IMR-90 (cell line): ENCODE data around the gene RNF130. TPM values are rescaled to one million over a fixed set of nuclear protein-coding genes. Genes with fewer than 3 reads are reported as not detected.
"Not testable (repeated sequence)": the region's sequence is repeated elsewhere in the genome, so short reads cannot be mapped to it uniquely, and the experiment has no call there.

Experiments used
- ATAC-seq: fragments of 200-7000 bp; cut with Tn5 transposase; 2 replicates; pipeline ENCODE4 v1.9.1; 2020; ENCODE audit warnings: low read depth, mild to moderate bottlenecking, moderate library complexity
- BruUV-seq: library from RNA; stranded (reverse); fragments of 400-500 nt; replicated peaks from 2 replicates; lab custom pipeline; 2021; lab: Mats Ljungman, UMichigan
- CTCF ChIA-PET: fragments of 300-600 bp; formaldehyde crosslinking; extraction: SDS; loops from one replicate; lab custom pipeline; 2021; ENCODE audit warnings: antibody characterized with exemption; lab: Yijun Ruan, JAX
- POLR2A ChIA-PET: fragments of 300-600 bp; sonication (Branson Sonifier 250); formaldehyde crosslinking; loops from one replicate; lab custom pipeline; 2022; ENCODE audit warnings: antibody characterized with exemption; ENCODE audit not compliant: unreplicated experiment; lab: Charles Lee
- DNase-seq: peaks from one replicate; pipeline ENCODE4 v3.0.0; 2013
- H2AFZ ChIP-seq: replicated peaks from 2 replicates; pipeline ENCODE3; 2013; ENCODE audit warnings: low read length, mild to moderate bottlenecking; ENCODE audit not compliant: poor library complexity
- H2AK5ac ChIP-seq: 2 replicates; pipeline ENCODE4 v1.6.1; 2013; ENCODE audit warnings: low read depth, low read length, inconsistent platforms
- H2AK9ac ChIP-seq: replicated peaks from 2 replicates; pipeline ENCODE3; 2013; ENCODE audit warnings: mild to moderate bottlenecking, low read depth, low read length, moderate library complexity; ENCODE audit not compliant: poor library complexity
- H2BK120ac ChIP-seq: 2 replicates; pipeline ENCODE4 v1.6.1; 2013; ENCODE audit warnings: low read depth, low read length, inconsistent platforms
- H2BK15ac ChIP-seq: 3 replicates; pipeline ENCODE4 v1.6.1; 2013; ENCODE audit warnings: low read depth, low read length, inconsistent platforms
- H2BK20ac ChIP-seq: 2 replicates; pipeline ENCODE4 v1.6.1; 2013; ENCODE audit warnings: low read depth, mild to moderate bottlenecking, inconsistent platforms, low read length, moderate library complexity
- H2BK5ac ChIP-seq: 2 replicates; pipeline ENCODE4 v1.6.1; 2013; ENCODE audit warnings: mild to moderate bottlenecking, low read depth, low read length, inconsistent platforms; ENCODE audit not compliant: poor library complexity, severe bottlenecking
- H3K14ac ChIP-seq: replicated peaks from 2 replicates; pipeline ENCODE4 v1.6.1; 2013; ENCODE audit warnings: low read depth, low read length, inconsistent platforms
- H3K18ac ChIP-seq: 2 replicates; pipeline ENCODE4 v1.6.1; 2013; ENCODE audit warnings: low read depth, low read length, control low read depth
- H3K23ac ChIP-seq: 2 replicates; pipeline ENCODE4 v1.6.1; 2013; ENCODE audit warnings: low read depth, low read length, inconsistent platforms
- H3K27ac ChIP-seq: 2 replicates; pipeline ENCODE4 v1.5.1; 2013; ENCODE audit warnings: mild to moderate bottlenecking, control low read depth, low read length; ENCODE audit not compliant: insufficient read depth
- H3K27me3 ChIP-seq: 2 replicates; pipeline ENCODE4 v1.6.1; 2013; ENCODE audit warnings: low read length; ENCODE audit not compliant: control insufficient read depth, insufficient read depth
- H3K36me3 ChIP-seq: 2 replicates; pipeline ENCODE4 v1.6.1; 2013; ENCODE audit warnings: low read length, mixed read lengths; ENCODE audit not compliant: control insufficient read depth, insufficient read depth
- H3K4ac ChIP-seq: 2 replicates; pipeline ENCODE4 v1.6.1; 2013; ENCODE audit warnings: low read depth, low read length, inconsistent platforms
- H3K4me1 ChIP-seq: 2 replicates; pipeline ENCODE4 v1.6.1; 2013; ENCODE audit warnings: low read length, mixed read lengths; ENCODE audit not compliant: control insufficient read depth, insufficient read depth
- H3K4me2 ChIP-seq: 2 replicates; pipeline ENCODE4 v1.6.1; 2013; ENCODE audit warnings: low read depth, mild to moderate bottlenecking, control low read depth, low read length, moderate library complexity
- H3K4me3 ChIP-seq: 2 replicates; pipeline ENCODE4 v1.5.1; 2013; ENCODE audit warnings: low read depth, mild to moderate bottlenecking, control low read depth, low read length, moderate library complexity; ENCODE audit not compliant: insufficient read depth
- H3K56ac ChIP-seq: 2 replicates; pipeline ENCODE4 v1.6.1; 2013; ENCODE audit warnings: low read length, inconsistent platforms; ENCODE audit not compliant: insufficient read depth; ENCODE audit errors: extremely low read depth
- H3K79me1 ChIP-seq, 2 experiments: 2 replicates each; pipeline ENCODE4 v1.6.1; 2013; ENCODE audit warnings: low read length in 2 of 2, inconsistent platforms in 1 of 2, low read depth in 1 of 2
- H3K9ac ChIP-seq: 2 replicates; pipeline ENCODE4 v1.6.1; 2013; ENCODE audit warnings: low read depth, low read length, control low read depth
- H3K9me1 ChIP-seq: 2 replicates; pipeline ENCODE4 v1.6.1; 2013; ENCODE audit warnings: low read length, inconsistent platforms; ENCODE audit not compliant: insufficient read depth
- H3K9me3 ChIP-seq: 2 replicates; pipeline ENCODE4 v1.6.1; 2013; ENCODE audit warnings: low read length; ENCODE audit not compliant: control insufficient read depth, insufficient read depth
- H4K20me1 ChIP-seq: 2 replicates; pipeline ENCODE4 v1.6.1; 2013; ENCODE audit warnings: low read length, inconsistent platforms; ENCODE audit not compliant: insufficient read depth
- H4K5ac ChIP-seq: 2 replicates; pipeline ENCODE4 v1.6.1; 2013; ENCODE audit warnings: mild to moderate bottlenecking, low read depth, low read length, control low read depth
- H4K8ac ChIP-seq, 2 experiments: 2 replicates each; pipeline ENCODE4 v1.6.1; 2013; ENCODE audit warnings: low read depth in 2 of 2, low read length in 2 of 2, control low read depth in 1 of 2, inconsistent platforms in 1 of 2
- H4K91ac ChIP-seq: 2 replicates; pipeline ENCODE4 v1.6.1; 2013; ENCODE audit warnings: low read depth, low read length, inconsistent platforms; ENCODE audit not compliant: insufficient read depth
- WGBS, 2 experiments: methylation state at CpG; one replicate each; pipeline versions ENCODE4 v1.1.5 to v1.1.7; 2013; ENCODE audit warnings: missing lambda C conversion rate in 2 of 2; ENCODE audit not compliant: insufficient read length in 1 of 2; ENCODE audit errors: extremely low coverage in 2 of 2; 5-methylcytosine and 5-hydroxymethylcytosine counted together
- dilution Hi-C: fragments of 300-500 bp; cut with HindIII; formaldehyde crosslinking; loops from one replicate; pipeline ENCODE4 v1.14.3; 2018; ENCODE audit warnings: low sequenced_read_pairs; ENCODE audit not compliant: unreplicated experiment
- in situ Hi-C: fragments of 300-500 bp; cut with MboI; formaldehyde crosslinking; loops from 3 replicates; pipeline ENCODE4 v1.14.3; 2019; ENCODE audit warnings: low sequenced_read_pairs, inconsistent platforms, mixed read lengths
- intact Hi-C: fragments of 100-400 bp; cut with micrococcal nuclease; formaldehyde crosslinking; loops from 2 replicates; pipeline ENCODE4 v1.10.0; 2022
- polyA plus RNA-seq, 3 experiments: library from polyadenylated mRNA; depleted of rRNA; stranded (reverse); fragments of >200 nt; gene quantifications; 2 replicates each; pipeline ENCODE4 v1.2.3, GENCODE V29; 2012; ENCODE audit warnings: low replicate concordance in 1 of 3
- total RNA-seq: library from RNA; depleted of rRNA; stranded (reverse); fragments of >200 nt; gene quantifications from 2 replicates; pipeline ENCODE4 v1.2.3, GENCODE V29; 2012

Gene RNF130
- total and polyA plus RNA-seq, 2 of the 4 experiments (the other 2 are of a cell fraction) = 12.9 to 21.7 TPM

DNA sequence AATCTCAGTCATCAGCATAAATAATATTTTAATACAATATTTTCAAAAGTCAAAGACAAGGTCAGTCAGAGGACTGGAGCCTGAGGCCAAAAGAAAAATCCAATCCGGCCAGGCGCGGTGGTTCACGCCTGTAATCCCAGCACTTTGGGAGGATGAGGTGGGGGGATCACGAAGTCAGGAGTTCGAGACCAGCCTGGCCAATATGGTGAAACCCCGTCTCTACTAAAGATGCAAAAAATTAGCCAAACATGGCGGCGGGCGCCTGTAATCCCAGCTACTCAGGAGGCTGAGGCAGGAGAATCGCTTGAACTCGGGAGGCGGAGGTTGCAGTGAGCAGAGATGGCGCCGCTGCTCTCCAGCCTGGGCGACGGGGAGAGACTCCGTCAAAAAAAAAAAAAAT is 18.1 kb upstream of the RNF130 start:
- BruUV-seq, H2AFZ ChIP-seq, H3K4me2 ChIP-seq, H2AK9ac ChIP-seq, H3K36me3 ChIP-seq, H3K14ac ChIP-seq, H3K4me3 ChIP-seq, H3K18ac ChIP-seq, H2AK5ac ChIP-seq, in situ Hi-C loops, H3K23ac ChIP-seq, POLR2A ChIA-PET, DNase-seq, ATAC-seq, H3K9me3 ChIP-seq, H3K56ac ChIP-seq, H4K5ac ChIP-seq, dilution Hi-C loops, H2BK120ac ChIP-seq, CTCF ChIA-PET, H3K79me1 ChIP-seq, H4K20me1 ChIP-seq, H2BK5ac ChIP-seq, H3K27me3 ChIP-seq, H4K91ac ChIP-seq, H3K4me1 ChIP-seq, H4K8ac ChIP-seq, H3K4ac ChIP-seq, H3K9me1 ChIP-seq, H2BK15ac ChIP-seq, H2BK20ac ChIP-seq, H3K27ac ChIP-seq: not testable (repeated sequence)
- intact Hi-C loops = loop anchor here (1.0 kb wide), 1 partner anchor 181 kb away; no protein-coding TSS in a partner anchor
- WGBS, 2 experiments = 100% methylated on average over 1 of the region's 18 CpGs; no CpG with 5 or more reads in 1 of the 2 experiments
- peak overlapping the region; percentile 80; the same call in 1 of the 2 replicates for H3K9ac ChIP-seq
